Motor neuron (in vitro differentiated cells): Measurements from ENCODE around the gene FBXL14. TPM values are rescaled to one million over a fixed set of nuclear protein-coding genes. Genes with fewer than 3 reads are reported as not detected.

ENCODE experiments used
- ATAC-seq, 8 experiments: fragments of 200-7000 bp; cut with Tn5 transposase; replicated peaks in 6 of 8; 2 replicates each; pipeline ENCODE4 v1.8.0; 2021; ENCODE audit warnings: mild to moderate bottlenecking in 8 of 8, moderate library complexity in 8 of 8
- H3K27ac ChIP-seq, 2 donors: fragments of 250-450 bp; sonication (Bioruptor Pico); 2 replicates each; pipeline ENCODE4 v1.9.0; 2021; ENCODE audit warnings: antibody characterized with exemption in 2 of 2, mild to moderate bottlenecking in 2 of 2, moderate library complexity in 1 of 2
- H3K4me1 ChIP-seq, 2 donors: fragments of 250-450 bp; sonication (Bioruptor Pico); replicated peaks in 1 of 2; 2 replicates each; pipeline ENCODE4 v1.6.1; 2021; ENCODE audit warnings: antibody characterized with exemption in 2 of 2, mild to moderate bottlenecking in 2 of 2, moderate library complexity in 1 of 2
- H3K4me3 ChIP-seq, 5 donors: fragments of 250-450 bp; sonication (Bioruptor Pico); 2 replicates each; pipeline ENCODE4 v1.9.0; 2021; ENCODE audit warnings: antibody characterized with exemption in 5 of 5, mild to moderate bottlenecking in 5 of 5, moderate library complexity in 4 of 5
- WGBS, 10 experiments: fragments of 450-650 bp; shearing (Covaris generic); methylation state at CpG; one replicate each; pipeline ENCODE4 v1.0.0; 2022; 5-methylcytosine and 5-hydroxymethylcytosine counted together
- in situ Hi-C, 9 experiments: fragments of 400-800 bp; cut with MboI; loops; one replicate each; pipeline ENCODE4 v1.15.0; 2021; ENCODE audit warnings: low sequenced_read_pairs in 9 of 9, low pct_unique_long_range_greater_than_20kb in 2 of 9; ENCODE audit not compliant: unreplicated experiment in 9 of 9
- total RNA-seq, 8 experiments: library from RNA; unstranded; fragments of 300-600 nt; gene quantifications; 2 replicates each; pipeline versions ENCODE4 v1.2.3 to v1.2.4, GENCODE V29; 2022

FBXL14 gene
- total RNA-seq, 8 experiments from 2014 or later = 5.6 to 25.6 (median 10.0) TPM

DNA sequence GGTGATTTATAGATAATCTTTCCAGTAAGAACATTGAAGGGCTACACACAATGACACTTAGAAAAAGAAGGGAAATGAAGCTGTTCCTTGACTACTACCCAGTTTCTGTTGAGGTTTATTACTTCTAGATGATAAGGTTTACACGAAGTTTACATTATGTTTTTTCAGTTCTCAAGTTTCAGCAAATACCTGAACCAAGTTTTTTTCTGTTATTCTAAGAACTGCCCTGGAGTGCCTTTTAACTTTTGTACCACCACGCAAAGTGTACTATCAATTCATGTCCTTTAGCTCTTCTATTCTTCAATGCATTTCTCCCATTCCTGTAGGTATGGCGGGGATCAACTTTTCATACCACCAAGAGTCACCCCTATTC lies 5.8 kb downstream of the FBXL14 start:
- ATAC-seq = no peak
- WGBS, 10 experiments = 48 to 100% (median 67%) methylated on average over 2 to 3 of the region's 3 CpGs; no CpG with 5 or more reads in 1 of the 10 experiments
- in situ Hi-C loops = loop anchor here (10.0 to 25.0 kb wide), 5 partner anchors 474 to 1026 kb away; partner anchors contain the start of gene ERC1 (in 1 of the 9)
- Histone ChIP-seq H3K27ac (no peak overlapping the region), H3K4me3 (no peak overlapping the region), H3K4me1 (peaks cover 29 to 33% of the 10 kb centered on the region in 2 donors)

DNA sequence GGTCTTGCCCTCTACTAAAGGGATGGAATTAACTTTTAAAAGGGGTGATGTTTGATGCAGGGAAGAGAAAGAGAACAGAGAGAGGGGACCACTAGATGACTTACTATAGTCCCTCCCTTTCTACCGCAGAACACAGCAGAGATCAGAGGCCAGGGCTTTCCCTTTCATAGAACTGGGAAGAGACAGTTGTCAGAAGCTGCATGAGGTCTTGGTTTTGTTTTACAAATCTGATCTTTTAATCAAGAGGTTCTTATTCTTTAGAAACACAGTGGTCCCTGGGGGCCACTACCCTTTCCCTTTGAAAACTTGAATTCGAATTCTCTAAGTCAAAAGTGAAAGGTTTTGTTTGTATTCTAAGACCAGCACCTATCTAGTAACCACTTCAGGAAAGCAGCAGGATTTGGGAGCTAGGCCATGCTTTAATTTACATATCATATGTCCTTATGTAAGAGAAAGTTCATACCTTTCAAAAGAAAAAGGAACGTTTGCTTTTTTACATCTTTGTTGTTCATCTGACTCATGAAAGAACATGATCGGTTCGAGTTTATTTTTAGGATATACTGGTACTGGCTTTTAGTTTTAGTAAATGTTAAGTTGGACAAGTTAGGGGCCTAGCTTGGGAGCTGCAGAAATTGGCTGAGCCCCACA lies 6.3 kb downstream of the FBXL14 start:
- in situ Hi-C loops = loop anchor here (10.0 to 25.0 kb wide), 5 partner anchors 473 to 1026 kb away; partner anchors contain the start of gene ERC1 (in 1 of the 9)

DNA sequence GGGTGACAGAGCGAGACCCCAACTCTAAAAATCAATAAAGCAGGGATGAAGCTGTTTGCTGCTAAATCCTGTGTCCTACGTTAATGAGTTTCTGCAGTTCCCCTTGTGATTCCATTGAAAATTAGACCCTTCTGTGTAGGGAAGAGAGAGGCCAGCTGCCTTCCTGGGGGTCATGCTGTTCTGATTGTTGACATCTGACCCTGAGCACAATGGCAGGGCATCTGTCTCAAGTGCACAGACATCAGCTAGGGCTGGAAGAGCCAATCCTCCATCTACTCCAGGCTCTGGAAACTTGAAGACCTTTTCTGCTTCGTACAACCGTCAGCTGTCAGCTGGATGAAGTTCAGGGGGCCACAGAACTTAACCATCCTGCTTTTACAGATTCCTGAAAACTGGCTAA lies 10.1 kb downstream of the FBXL14 start:
- Histone ChIP-seq H3K4me1 (peaks cover 43 to 45% of the 10 kb centered on the region in 2 donors), H3K27ac (no peak overlapping the region), H3K4me3 (no peak overlapping the region)
- in situ Hi-C loops = loop anchor here (10.0 to 25.0 kb wide), 5 partner anchors 470 to 1022 kb away; partner anchors contain the start of gene ERC1 (in 1 of the 9)
- ATAC-seq = no peak
- WGBS, 10 experiments = 7 to 100% (median 50%) methylated on average over 1 to 4 of the region's 4 CpGs; no CpG with 5 or more reads in 1 of the 10 experiments

More for the DNA sequence above, 6.3 kb downstream of the FBXL14 start:
- H3K4me3 ChIP-seq = no peak overlapping the region
- WGBS, 10 experiments = 0 to 86% (median 13%) methylated on average over 1 to 5 of the region's 5 CpGs; no CpG with 5 or more reads in 1 of the 10 experiments
- H3K27ac ChIP-seq = no peak overlapping the region
- no peak for ATAC-seq
- H3K4me1 ChIP-seq = peaks cover 32 to 35% of the 10 kb centered on the region in 2 donors

DNA sequence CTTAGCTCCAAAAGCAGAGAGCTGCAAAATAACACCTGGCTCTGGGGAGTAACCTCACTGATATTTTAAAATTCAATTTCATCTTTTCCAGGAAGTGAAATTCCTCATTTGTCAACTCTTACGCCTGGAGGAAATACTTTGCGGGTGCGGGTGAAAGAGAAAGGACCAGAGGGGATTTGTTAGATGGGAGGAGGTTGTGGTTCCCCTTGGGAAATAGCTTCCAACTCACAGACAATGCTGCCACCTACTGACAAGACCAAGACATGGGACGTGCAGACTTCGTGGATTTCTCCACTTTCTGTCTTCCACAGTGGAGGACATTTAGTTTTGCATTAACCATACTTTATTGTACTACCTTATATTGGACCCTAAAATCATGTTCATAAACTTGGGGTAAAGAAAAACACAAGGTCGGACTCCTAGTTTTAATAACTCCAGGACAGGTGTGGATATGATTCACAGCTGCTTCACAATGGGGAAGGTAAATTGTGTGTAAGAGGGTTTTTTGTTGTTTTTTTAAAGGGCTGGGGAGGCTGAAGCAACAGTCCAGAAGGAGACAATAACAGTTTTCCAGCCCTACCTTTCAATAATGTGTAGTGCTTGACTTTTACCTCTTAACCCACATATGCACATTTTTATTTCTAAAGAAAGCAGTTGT lies 10.8 kb downstream of the FBXL14 start:
- H3K4me1 ChIP-seq = peaks cover 38 to 40% of the 10 kb centered on the region in 2 donors

DNA sequence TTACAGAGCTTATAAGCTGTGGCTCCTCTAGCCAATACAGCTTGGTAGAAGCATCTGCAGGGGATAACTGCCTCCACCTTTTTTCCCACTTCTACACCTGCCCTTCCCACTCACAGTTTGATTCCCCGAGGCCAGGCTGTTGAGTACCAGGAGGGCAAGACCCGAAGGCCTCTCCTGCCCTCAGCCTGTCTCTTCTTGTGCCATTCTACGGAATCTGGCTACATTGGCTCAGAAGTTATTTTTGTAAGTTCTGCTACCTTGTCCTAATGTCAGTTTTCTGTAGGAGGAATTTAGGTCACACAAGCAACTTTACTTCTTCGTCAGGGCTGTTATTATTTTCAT lies 11.7 kb downstream of the FBXL14 start:
- WGBS, 10 experiments = 77 to 100% (median 90%) methylated on average over 1 to 4 of the region's 4 CpGs; no CpG with 5 or more reads in 2 of the 10 experiments
- no peak for ATAC-seq
- in situ Hi-C loops = loop anchor here (10.0 to 25.0 kb wide), 5 partner anchors 468 to 1020 kb away; partner anchors contain the start of gene ERC1 (in 1 of the 9)
- no peak overlapping the region for H3K4me3 ChIP-seq
- H3K4me1 ChIP-seq = peaks cover 31% of the 10 kb centered on the region in 2 donors
- H3K27ac ChIP-seq = no peak overlapping the region

More for the DNA sequence above, 10.8 kb downstream of the FBXL14 start:
- Histone ChIP-seq H3K4me3 (no peak overlapping the region), H3K27ac (no peak overlapping the region)
- in situ Hi-C loops = loop anchor here (10.0 to 25.0 kb wide), 5 partner anchors 469 to 1021 kb away; partner anchors contain the start of gene ERC1 (in 1 of the 9)
- peak; percentile 72 to 86 (median 82) for ATAC-seq
- WGBS, 10 experiments = 0 to 4% (median 0%) methylated on average over 1 to 6 of the region's 6 CpGs; no CpG with 5 or more reads in 3 of the 10 experiments

DNA sequence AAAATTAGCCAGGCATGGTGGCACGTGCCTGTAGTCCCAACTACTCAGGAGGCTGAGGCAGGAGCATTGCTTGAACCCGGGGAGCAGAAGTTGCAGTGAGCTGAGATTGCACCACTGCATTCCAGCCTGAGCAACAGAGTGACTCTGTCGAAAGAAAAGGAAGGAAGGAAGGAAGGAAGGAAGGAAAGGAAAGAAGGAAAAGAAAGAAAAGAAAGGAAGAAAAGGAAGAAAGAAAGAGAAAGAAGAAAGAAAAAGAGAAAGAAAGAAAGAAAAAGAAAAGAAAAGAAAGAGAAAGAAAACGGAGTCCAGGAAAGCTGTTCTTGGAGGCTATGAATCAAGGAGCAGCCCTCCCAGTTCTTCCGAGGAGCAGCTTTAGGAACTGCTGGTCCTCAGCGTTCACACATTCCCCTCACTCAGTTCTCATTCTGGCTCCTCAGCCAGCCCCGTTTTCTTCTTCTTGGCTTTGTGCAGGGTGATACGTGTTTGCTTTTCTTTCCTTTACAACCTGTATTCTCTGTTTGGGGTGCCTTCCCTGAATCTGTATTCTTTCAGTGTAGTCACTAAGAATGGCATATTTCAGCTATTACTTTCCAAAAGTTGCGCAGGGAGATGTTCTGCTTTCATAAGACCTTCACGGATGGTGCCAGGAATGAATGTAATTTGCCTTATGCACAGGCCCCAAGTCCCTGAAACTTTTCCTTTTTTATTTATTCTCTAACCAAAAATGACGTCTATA lies 12.2 kb downstream of the FBXL14 start:
- in situ Hi-C loops = loop anchor here (10.0 to 25.0 kb wide), 5 partner anchors 467 to 1020 kb away; partner anchors contain the start of gene ERC1 (in 1 of the 9)
- WGBS, 10 experiments = 22 to 88% (median 79%) methylated on average over 4 to 11 of the region's 11 CpGs
- no peak overlapping the region for H3K4me3 ChIP-seq
- peaks cover 29 to 30% of the 10 kb centered on the region in 2 donors for H3K4me1 ChIP-seq
- ATAC-seq = no peak
- H3K27ac ChIP-seq = no peak overlapping the region

DNA sequence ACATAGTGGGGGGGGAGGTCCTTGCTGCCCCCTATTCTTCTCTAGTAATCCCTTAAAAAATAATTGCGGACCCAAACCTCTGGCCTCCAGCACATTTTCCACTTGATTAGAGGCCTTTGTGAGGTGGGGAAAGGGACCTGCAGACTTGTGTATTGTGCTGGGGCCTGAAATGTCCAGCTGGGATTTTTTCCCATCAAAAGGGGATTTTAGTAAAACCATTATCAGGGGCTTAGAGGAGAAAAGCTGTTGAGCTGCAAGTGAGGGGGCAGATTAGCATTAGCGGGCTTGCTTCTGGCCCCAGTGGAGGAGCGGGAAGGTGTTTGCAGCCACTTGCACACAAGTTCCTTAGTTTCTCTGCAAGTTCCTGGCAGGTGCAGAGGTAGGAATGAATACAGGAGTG lies 13.9 kb downstream of the FBXL14 start:
- in situ Hi-C loops = loop anchor here (10.0 to 25.0 kb wide), 5 partner anchors 466 to 1018 kb away; partner anchors contain the start of gene ERC1 (in 1 of the 9)
- WGBS, 10 experiments = 0 to 100% (median 35%) methylated on average over 1 to 2 of the region's 3 CpGs; no CpG with 5 or more reads in 4 of the 10 experiments
- ATAC-seq = no peak
- H3K4me1 ChIP-seq = peaks cover 43 to 46% of the 10 kb centered on the region in 2 donors
- H3K27ac ChIP-seq = no peak overlapping the region
- no peak overlapping the region for H3K4me3 ChIP-seq

DNA sequence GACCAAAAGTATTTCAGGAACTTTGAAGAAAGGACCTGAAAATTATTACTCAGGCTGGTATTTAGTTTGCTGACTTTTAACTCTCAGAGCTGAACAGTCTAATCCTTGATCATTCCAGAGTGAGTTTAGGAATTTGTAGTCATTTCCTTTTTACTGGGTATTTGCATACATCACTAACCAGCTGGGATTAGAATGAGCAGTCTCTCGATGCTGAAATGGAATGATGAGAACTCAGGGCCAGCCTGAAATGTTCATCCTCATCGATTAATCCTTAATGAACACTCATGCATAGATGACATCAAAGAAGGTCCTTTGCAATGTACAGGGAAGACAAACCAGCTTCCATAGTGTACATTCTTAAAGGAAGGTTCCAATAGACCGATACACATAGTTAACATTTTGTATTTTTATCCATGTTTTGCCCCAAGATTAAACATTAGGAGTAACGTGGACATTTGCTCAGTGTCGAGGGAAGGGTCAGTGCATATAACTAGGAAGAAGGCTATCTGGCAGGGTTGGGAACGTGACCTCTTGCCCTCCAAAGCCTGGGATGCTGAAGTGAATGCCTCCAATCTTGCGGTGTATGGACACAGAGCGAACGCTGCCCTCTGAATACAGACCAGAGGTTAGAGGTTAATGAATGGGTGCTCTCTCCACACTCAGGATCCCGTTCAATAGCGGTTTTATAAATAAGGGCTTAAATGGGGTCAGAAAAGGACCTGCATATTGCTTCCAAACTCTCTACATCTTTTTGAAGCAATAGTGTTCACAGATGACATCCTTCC lies 14.5 kb downstream of the FBXL14 start:
- no peak overlapping the region for H3K27ac ChIP-seq
- 0 to 68% (median 28%) methylated on average over 1 to 9 of the region's 11 CpGs; no CpG with 5 or more reads in 1 of the 10 experiments for WGBS, 10 experiments
- no peak for ATAC-seq
- H3K4me1 ChIP-seq = peaks cover 46 to 53% of the 10 kb centered on the region in 2 donors
- in situ Hi-C loops = loop anchor here (10.0 to 25.0 kb wide), 5 partner anchors 465 to 1018 kb away; partner anchors contain the start of gene ERC1 (in 1 of the 9)
- H3K4me3 ChIP-seq = no peak overlapping the region

DNA sequence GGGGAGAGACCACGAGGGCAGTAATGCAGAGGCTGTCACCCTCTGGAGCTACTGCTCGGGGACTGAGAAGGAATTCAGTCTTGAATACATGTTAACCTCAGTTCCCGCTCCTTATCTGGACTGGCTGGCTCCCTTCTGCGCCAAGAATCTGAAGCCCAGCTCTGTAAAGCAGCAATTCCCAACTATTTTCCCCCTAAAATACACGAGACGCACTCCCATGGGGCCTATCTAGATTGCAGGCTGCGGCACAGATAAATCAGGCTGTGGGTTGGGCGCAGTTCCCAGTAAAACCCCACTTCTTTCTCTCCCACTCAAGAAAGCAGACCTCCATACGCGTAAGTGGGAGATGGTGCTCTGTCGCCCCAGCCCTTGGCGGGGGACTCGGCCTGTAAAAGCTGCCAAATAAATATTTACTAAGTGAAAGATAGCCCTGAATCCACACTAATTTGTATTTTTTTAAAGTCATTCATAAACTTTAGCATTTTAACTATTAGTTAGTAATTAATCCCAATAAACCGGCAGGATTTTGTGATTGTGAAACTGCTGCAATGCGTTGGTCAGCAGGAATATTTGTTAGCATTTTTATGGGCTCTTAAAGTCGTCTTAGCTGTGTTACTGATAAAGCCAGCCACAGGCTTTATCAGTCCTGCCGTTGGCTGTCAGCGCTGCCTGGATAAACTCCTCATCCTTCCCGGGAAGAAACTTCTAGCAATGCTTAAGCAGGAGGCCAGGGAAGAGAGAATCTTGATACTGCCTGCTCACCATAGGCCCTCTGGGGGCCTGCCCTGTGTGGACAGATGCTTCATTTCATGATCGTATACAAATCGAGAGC lies 17.8 kb downstream of the FBXL14 start:
- 25 to 77% (median 38%) methylated on average over 2 to 19 of the region's 21 CpGs; no CpG with 5 or more reads in 2 of the 10 experiments for WGBS, 10 experiments
- Histone ChIP-seq H3K27ac (no peak overlapping the region), H3K4me1 (peaks cover 37 to 48% of the 10 kb centered on the region in 2 donors), H3K4me3 (no peak overlapping the region)
- in situ Hi-C loops = loop anchor here in 8 of 9 experiments (25.0 kb wide), 3 partner anchors 464 to 1014 kb away; partner anchors contain the start of gene ERC1 (in 1 of the 8)
- ATAC-seq = peak; percentile 20 to 82 (median 66)

DNA sequence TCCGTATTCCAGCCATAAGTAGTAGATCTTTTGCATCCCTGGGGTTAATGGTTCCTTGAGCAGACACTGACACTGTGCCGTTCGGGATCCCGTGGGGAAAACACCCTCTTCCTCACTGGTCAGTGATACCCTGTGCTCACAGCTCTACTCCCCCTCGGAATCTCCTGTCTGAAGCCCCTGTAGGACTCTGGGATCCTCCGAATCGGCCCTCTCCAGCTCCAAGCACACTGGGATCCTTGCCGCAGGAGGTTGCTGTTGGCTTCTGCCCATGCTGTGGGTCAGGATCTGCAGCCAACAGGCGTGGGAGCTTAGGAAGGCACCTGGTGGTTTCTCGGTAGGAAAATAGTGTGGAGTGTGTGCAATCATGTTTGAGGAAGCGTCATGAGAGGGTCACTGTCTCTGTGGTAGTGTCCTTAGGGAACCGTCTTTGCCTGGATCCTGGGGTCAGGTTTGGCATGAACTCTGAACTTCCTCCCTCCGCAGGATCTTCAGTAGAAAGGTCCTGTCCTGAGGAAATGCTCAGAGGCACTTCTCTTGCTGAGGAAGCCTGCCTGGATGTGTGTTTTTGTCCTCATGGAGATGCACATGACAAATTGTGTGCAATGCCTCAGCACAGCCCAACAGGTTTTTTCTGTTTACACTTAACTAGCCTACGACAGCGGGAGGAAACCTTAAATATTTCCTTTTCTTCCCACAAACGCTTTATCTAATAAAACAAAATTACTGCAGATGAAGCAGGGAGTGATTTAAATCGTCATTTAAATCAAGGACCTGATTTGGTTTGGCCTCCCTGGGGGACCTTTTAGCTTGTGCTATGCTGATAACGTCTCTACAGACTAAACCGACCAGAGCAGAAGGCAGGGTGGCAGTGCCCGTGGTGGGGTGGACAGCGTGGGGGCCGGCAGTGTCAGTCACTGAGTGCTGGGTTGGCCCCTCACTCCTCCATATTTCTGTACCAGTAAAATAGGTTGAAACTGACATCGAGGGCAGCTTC lies 18.7 kb downstream of the FBXL14 start:
- 13 to 82% (median 69%) methylated on average over 7 to 18 of the region's 23 CpGs; no CpG with 5 or more reads in 1 of the 10 experiments for WGBS, 10 experiments
- peak; percentile 15 to 63 (median 38) for ATAC-seq
- Histone ChIP-seq H3K4me3 (no peak overlapping the region), H3K27ac (no peak overlapping the region), H3K4me1 (peaks cover 30 to 41% of the 10 kb centered on the region in 2 donors)
- in situ Hi-C loops = loop anchor here in 8 of 9 experiments (25.0 kb wide), 3 partner anchors 463 to 1013 kb away; partner anchors contain the start of gene ERC1 (in 1 of the 8)
